Measurements from ENCODE around the gene LIMK1.
A peak's percentile ranks its signal among the peaks of the same experiment; 100 is the strongest.
"Not testable (repeated sequence)": the region's sequence is repeated elsewhere in the genome, so short reads cannot be mapped to it uniquely, and the experiment has no call there.

Gene LIMK1

DNA sequence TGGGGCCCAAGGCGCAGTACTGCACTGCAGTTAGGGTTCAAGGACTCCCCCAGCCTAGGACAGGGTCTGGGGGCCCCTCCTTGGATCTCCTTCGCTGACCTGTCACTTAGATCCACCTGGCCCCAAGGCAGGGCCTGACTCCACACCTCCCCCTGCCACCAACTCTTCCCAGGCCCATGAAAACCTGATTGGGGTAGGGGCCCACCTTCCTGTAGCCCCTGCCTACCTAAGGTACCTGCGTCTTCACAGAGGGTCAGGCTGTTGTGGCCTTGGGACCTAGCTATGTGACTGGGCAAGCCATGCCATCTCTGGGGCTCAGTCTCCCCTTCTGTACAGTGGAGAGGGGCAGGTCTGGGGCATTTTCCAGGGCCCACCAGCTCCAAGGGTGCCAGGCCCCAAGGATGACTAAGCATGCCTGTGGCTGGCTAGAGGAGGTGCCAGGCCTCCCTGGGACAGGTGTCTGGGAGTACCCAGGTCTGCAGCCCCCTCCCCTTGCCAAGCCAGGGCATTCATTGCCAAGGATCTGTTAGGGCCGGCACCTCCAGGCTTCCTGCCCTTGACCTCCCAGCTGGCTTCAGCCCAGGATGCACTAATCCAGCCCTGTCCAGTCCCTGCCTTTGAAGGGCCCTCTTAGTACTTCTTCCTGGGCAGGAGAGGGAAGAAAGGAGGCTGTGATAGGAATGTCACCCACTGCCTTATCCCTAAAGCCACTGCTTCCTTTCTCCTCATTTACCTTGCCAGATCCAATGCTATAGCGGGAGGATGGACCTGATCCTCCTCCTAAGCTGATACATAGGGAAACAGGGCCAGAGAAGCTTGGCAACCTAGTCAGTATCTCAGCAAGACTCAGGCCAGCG lies 1.3 kb downstream of the LIMK1 start:
- no peak for DNase-seq (ENCODE audit: low spot score)

- DNase-seq (ENCODE audit: low spot score): no peak
These were observed 4.3 kb downstream of the LIMK1 start for GRCh38 chr7:74087791-74088453.

DNA sequence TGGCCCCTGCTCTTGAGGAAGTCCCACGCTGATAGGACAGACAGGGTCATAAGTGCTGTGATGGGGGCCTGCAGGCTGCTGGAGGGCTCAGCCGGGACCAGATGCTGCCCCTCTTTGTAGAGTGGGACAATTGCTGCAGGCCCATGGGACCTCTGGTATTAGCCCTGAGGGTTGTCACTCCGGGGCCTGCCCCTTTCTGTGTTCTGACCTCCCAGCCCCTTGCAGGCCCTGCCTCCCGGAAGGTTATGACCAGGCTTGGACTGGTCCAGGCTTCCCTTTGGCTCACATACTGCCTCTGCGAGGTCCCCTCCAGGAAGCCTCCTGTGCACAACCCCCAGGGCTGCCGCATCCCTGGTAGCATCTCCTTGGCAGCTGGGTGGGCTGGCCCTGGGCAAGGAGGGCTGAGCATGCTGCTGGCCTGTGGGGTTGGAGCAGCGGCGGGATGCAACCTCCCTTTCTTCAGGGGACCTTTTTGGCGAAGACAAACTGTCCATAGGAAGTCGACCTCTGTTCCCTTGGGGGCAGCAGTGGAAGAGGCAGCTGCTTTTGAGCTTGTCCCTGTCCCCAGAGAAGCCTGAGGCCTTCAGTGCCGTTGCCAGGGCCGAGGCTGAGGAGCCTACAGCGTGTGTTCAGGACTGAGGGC lies 8.8 kb downstream of the LIMK1 start:
- no peak for DNase-seq (ENCODE audit: low spot score)

DNA sequence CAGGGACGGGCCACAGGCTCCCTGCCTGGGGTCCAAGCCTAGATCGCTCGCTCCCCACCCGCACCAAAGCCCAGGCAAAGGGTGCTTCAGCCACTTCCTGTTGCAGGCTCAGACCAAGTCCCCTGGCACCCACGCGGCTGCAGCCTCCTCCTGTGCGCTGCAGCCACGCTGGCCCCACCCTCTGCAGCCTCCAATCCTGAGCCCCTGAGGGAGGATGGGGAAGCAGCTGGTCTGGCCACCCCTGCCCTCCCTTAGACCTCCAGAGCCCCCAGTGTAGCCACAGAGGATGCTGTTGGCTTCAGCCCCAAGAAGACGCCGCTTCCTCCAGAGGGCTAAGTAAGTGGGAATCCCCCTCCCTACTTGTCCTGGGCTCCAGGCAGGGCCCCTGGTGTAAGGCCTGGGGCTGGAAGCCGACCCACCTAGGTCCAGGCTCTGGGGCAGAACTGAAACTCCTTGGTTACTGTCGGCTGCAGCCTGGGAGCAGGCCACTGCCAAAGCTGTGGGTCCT lies 9.4 kb downstream of the LIMK1 start:
- no peak for DNase-seq (ENCODE audit: low spot score)

GRCh38 chr7:74093671-74094223 lies 10.1 kb downstream of the LIMK1 start:
- peak; percentile 1 for DNase-seq (ENCODE audit: low spot score)

GRCh38 chr7:74094224-74095101 lies 10.9 kb downstream of the LIMK1 start:
- peak; percentile 84 for DNase-seq (ENCODE audit: low spot score)

DNA sequence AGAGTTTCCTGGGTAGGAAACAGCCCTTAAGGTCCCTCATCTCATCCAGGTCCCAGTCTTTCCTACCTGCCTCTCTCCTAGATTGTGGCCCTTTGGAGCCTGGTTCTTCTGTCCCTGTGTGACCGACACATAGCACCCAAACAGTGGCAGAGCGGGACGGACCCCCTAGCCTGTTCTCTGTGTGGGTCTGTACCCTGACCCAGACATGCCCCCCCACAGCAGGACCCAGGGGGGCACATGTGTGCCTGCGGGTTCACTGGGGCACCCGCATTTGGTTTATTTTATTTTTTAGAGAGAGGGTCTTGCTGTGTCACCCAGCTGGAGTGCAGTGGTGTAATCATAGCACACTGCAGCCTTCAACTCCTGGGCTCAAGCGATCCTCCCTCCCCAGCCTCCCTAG lies 11.5 kb downstream of the LIMK1 start:
- DNase-seq (ENCODE audit: low spot score): no peak

GRCh38 chr7:74097937-74098614 lies 14.5 kb downstream of the LIMK1 start:
- DNase-seq (ENCODE audit: low spot score): no peak

DNA sequence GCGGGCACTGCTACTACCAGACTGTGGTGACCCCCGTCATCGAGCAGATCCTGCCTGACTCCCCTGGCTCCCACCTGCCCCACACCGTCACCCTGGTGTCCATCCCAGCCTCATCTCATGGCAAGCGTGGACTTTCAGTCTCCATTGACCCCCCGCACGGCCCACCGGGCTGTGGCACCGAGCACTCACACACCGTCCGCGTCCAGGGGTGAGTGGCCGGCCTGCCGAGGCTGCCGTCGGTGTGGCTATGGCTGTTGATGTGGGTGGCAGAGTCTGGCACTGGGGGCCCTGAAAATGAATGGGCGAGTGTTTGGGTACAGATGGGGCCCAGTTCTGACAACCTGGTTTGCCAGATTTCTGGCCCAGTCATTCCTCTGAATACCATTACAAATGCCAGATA lies 15.4 kb downstream of the LIMK1 start:
- DNase-seq (ENCODE audit: low spot score): no peak

- no peak for DNase-seq (ENCODE audit: low spot score)
These were observed 17.6 kb downstream of the LIMK1 start for GRCh38 chr7:74101061-74101681.

DNA sequence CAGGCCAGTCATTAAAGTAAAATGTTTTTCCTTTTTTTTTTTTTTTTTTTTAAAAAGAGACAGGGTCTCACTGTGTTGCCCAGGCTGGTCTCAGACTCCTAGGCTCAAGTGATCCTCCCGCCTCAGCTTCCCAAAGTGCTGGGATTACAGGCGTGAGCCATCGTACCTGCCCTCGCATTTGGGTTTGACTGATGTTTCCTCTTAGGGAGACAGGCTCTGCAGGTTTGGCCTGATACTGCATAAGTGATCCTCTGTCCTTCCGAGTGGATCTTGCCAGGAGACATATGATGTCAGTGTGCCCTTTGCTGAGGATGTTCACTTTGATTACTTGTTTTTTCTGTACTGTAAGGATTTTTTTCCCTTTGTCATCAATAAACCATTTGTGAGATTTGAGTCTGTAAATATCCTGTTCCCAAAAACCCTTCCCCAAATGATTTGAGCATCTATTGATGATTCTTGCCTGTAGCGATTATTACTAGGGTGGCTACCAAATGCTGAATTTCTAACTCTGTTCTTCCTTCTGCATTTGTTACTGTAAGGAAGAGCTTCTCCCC lies 19.7 kb downstream of the LIMK1 start:
- no peak for DNase-seq (ENCODE audit: low spot score)

GRCh38 chr7:74104702-74105101 lies 21.1 kb downstream of the LIMK1 start:
- no peak for DNase-seq (ENCODE audit: low spot score)

GRCh38 chr7:74105992-74106391 lies 22.4 kb downstream of the LIMK1 start:
- DNase-seq (ENCODE audit: low spot score): no peak

GRCh38 chr7:74106846-74107245 lies 23.2 kb downstream of the LIMK1 start:
- no peak for DNase-seq (ENCODE audit: low spot score)

DNA sequence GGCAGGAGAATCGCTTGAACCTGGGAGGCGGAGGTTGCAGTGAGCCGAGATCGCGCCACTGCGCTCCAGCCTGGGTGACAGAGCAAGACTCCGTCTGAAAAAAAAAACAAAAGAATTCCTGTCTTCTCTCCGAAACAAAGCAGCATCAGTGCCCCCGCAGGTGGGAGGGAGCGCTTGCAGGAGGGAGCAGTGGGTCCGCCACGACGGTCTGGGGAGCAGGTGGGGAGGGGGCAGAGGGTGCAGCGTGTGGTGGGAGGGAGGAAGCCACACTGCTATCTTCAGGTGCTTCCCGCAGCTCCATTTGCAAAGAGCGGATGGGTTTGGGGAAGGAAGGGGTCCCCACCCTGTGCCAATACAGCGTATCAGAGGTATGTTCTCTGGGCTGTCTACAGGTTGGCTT lies 31.7 kb downstream of the LIMK1 start:
- no peak for DNase-seq (ENCODE audit: low spot score)

- DNase-seq (ENCODE audit: low spot score): no peak
These were observed 32.8 kb downstream of the LIMK1 start for GRCh38 chr7:74116356-74116755.

GRCh38 chr7:74119831-74120230 lies 36.2 kb downstream of the LIMK1 start:
- DNase-seq (ENCODE audit: low spot score): no peak

DNA sequence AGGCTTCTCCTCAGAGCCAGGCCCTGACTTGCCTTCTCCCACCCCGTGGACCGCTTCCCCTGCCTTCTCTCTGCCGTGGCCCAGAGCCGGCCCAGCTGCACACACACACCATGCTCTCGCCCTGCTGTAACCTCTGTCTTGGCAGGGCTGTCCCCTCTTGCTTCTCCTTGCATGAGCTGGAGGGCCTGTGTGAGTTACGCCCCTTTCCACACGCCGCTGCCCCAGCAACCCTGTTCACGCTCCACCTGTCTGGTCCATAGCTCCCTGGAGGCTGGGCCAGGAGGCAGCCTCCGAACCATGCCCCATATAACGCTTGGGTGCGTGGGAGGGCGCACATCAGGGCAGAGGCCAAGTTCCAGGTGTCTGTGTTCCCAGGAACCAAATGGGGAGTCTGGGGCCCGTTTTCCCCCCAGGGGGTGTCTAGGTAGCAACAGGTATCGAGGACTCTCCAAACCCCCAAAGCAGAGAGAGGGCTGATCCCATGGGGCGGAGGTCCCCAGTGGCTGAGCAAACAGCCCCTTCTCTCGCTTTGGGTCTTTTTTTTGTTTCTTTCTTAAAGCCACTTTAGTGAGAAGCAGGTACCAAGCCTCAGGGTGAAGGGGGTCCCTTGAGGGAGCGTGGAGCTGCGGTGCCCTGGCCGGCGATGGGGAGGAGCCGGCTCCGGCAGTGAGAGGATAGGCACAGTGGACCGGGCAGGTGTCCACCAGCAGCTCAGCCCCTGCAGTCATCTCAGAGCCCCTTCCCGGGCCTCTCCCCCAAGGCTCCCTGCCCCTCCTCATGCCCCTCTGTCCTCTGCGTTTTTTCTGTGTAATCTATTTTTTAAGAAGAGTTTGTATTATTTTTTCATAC lies 38.0 kb downstream of the LIMK1 start:
- DNase-seq (ENCODE audit: low spot score): no peak

DNA sequence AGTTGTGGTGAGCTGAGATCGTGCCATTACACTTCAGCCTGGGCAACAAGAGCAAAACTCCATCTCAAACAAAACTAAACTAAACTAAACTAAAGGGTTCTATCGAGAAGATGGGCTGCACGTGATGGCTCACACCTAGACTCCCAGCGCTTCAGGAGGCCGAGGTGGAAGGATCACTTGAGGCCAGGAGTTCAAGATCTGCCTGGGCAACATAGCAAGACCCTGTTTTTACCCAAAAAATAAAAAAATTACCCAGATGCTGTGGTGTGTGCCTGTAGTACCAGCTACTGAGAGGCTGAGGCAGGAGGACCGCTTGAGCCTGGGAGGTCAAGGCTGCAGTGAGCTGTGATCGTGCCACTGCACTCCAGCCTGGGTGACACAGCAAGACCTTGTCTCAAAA lies 40.3 kb downstream of the LIMK1 start:
- not testable (repeated sequence) for DNase-seq (ENCODE audit: low spot score)
